WTC11 (cell line): ENCODE measurements around the gene LZTS2. TPM values are rescaled to one million over a fixed set of nuclear protein-coding genes. Genes with fewer than 3 reads are reported as not detected.

ENCODE experiments used
- ATAC-seq: fragments of 200-7000 bp; cut with Tn5 transposase; 2 replicates; pipeline ENCODE4 v1.10.0; 2021; ENCODE audit warnings: mild to moderate bottlenecking, moderate library complexity
- CTCF ChIA-PET: fragments of 300-600 bp; sonication (Branson Sonifier 250); formaldehyde crosslinking; loops from one replicate; lab custom pipeline; 2021; ENCODE audit warnings: antibody characterized with exemption; lab: Charles Lee
- POLR2A ChIA-PET: fragments of 350-600 bp; sonication (Branson Sonifier 250); formaldehyde crosslinking; loops from one replicate; lab custom pipeline; 2021; ENCODE audit warnings: antibody characterized with exemption; lab: Charles Lee
- DNase-seq: peaks from one replicate; pipeline ENCODE4 v3.0.0; 2021; ENCODE audit warnings: low spot score
- H3K27ac Mint-ChIP-seq: 2 replicates; pipeline ENCODE4 v1.8.0; 2021; ENCODE audit warnings: mixed read lengths
- H3K27me3 Mint-ChIP-seq: 2 replicates; pipeline ENCODE4 v1.8.0; 2021; ENCODE audit warnings: low read depth, mild to moderate bottlenecking, moderate library complexity, mixed read lengths
- H3K36me3 Mint-ChIP-seq: 2 replicates; pipeline ENCODE4 v1.8.0; 2021; ENCODE audit warnings: mixed read lengths
- H3K4me1 Mint-ChIP-seq: 2 replicates; pipeline ENCODE4 v1.8.0; 2022; ENCODE audit warnings: mixed read lengths
- H3K4me3 Mint-ChIP-seq: 2 replicates; pipeline ENCODE4 v1.8.0; 2021; ENCODE audit warnings: mild to moderate bottlenecking, moderate library complexity, mixed read lengths
- H3K9me3 Mint-ChIP-seq: 2 replicates; pipeline ENCODE4 v1.8.0; 2021; ENCODE audit warnings: mixed read lengths
- AFF4 ChIP-seq: sonication (generic); formaldehyde crosslinking; IDR thresholded peaks from 2 replicates; pipeline ENCODE4 v1.8.1; 2023; ENCODE audit warnings: mild to moderate bottlenecking, missing genetic modification reagents, borderline replicate concordance
- CREM ChIP-seq: sonication (generic); formaldehyde crosslinking; IDR thresholded peaks from 2 replicates; pipeline ENCODE4 v1.8.1; 2022; ENCODE audit warnings: mild to moderate bottlenecking, missing genetic modification reagents, moderate library complexity
- CTCF ChIP-seq: fragments of 200-600 bp; IDR thresholded peaks from 2 replicates; pipeline ENCODE4 v1.8.0; 2022; ENCODE audit warnings: antibody characterized with exemption
- E2F1 ChIP-seq: sonication (generic); formaldehyde crosslinking; IDR thresholded peaks from 2 replicates; pipeline ENCODE4 v1.8.0; 2022; ENCODE audit warnings: mild to moderate bottlenecking, missing genetic modification reagents
- GTF2I ChIP-seq: fragments of 250-450 bp; sonication (Bioruptor Pico); conservative IDR thresholded peaks from 2 replicates; pipeline ENCODE4 v1.4.0; 2021; ENCODE audit warnings: mild to moderate bottlenecking
- NFATC4 ChIP-seq: fragments of 250-450 bp; sonication (Bioruptor Pico); IDR thresholded peaks from 2 replicates; pipeline ENCODE4 v1.9.0; 2021; ENCODE audit warnings: mild to moderate bottlenecking
- PRDM15 ChIP-seq: sonication (generic); formaldehyde crosslinking; IDR thresholded peaks from 2 replicates; pipeline ENCODE4 v1.8.0; 2022; ENCODE audit warnings: missing genetic modification reagents
- SMAD4 ChIP-seq: sonication (generic); formaldehyde crosslinking; IDR thresholded peaks from 2 replicates; pipeline ENCODE4 v1.8.0; 2022; ENCODE audit warnings: mild to moderate bottlenecking, missing genetic modification reagents
- SP1 ChIP-seq: sonication (generic); formaldehyde crosslinking; conservative IDR thresholded peaks from 2 replicates; pipeline ENCODE4 v1.8.1; 2022; ENCODE audit warnings: missing genetic modification reagents
- TCF7 ChIP-seq: sonication (generic); formaldehyde crosslinking; IDR thresholded peaks from 2 replicates; pipeline ENCODE4 v1.8.0; 2022; ENCODE audit warnings: mild to moderate bottlenecking, low read depth, missing genetic modification reagents, moderate library complexity
- TEAD4 ChIP-seq: sonication (generic); formaldehyde crosslinking; IDR thresholded peaks from 2 replicates; pipeline ENCODE4 v1.8.0; 2022; ENCODE audit warnings: mild to moderate bottlenecking, missing genetic modification reagents
- TP53 ChIP-seq: sonication (generic); formaldehyde crosslinking; IDR thresholded peaks from 2 replicates; pipeline ENCODE4 v1.8.1; 2023; ENCODE audit warnings: mild to moderate bottlenecking, missing genetic modification reagents
- ZBTB21 ChIP-seq: sonication (generic); formaldehyde crosslinking; IDR thresholded peaks from 2 replicates; pipeline ENCODE4 v1.8.1; 2023; ENCODE audit warnings: mild to moderate bottlenecking, missing genetic modification reagents, borderline replicate concordance
- ZNF219 ChIP-seq: sonication (generic); formaldehyde crosslinking; IDR thresholded peaks from 2 replicates; pipeline ENCODE4 v1.8.0; 2023; ENCODE audit warnings: missing genetic modification reagents, mild to moderate bottlenecking, borderline replicate concordance
- ZNF423 ChIP-seq: fragments of 250-450 bp; sonication (Bioruptor Pico); IDR thresholded peaks from 2 replicates; pipeline ENCODE4 v2.1.2; 2022; ENCODE audit warnings: mild to moderate bottlenecking, moderate library complexity
- ZNF532 ChIP-seq: fragments of 250-450 bp; sonication (Bioruptor Pico); IDR thresholded peaks from 2 replicates; pipeline ENCODE4 v1.9.0; 2021; ENCODE audit warnings: mild to moderate bottlenecking, borderline replicate concordance
- total RNA-seq: library from RNA; stranded (reverse); gene quantifications from 3 replicates; pipeline ENCODE4 v1.2.3, GENCODE V29; 2021

The LZTS2 gene
- total RNA-seq, 1 experiment from 2014 or later, result 84.6 TPM

- Mint-ChIP-seq H3K4me1 (peaks cover 18% of the 10 kb centered on the region), H3K27me3 (peaks cover 52% of the 10 kb centered on the region), H3K27ac (no peak overlapping the region), H3K4me3 (no peak overlapping the region), H3K36me3 (no peaks in the 10 kb centered on the region), H3K9me3 (no peaks in the 10 kb centered on the region)
- TF ChIP-seq ZNF219 (CRISPR knock-in tag) (no peak), GTF2I (CRISPR knock-in tag) (no peak), ZNF532 (CRISPR knock-in tag) (no peak)
- ChIA-PET CTCF (interaction anchor here (0.6 to 9.7 kb wide), 32 partner anchors 9 to 1762 kb away, joined by 3 to 143 read pairs (median 6); partner anchors contain the start of genes KAZALD1, LZTS2, PDZD7 and SEMA4G), POLR2A (interaction anchor here (0.6 to 0.7 kb wide), 2 partner anchors 31 to 35 kb away, joined by 4 to 9 read pairs; no protein-coding TSS in a partner anchor)
- DNase-seq (no peak), ATAC-seq (no peak)
Observed at GRCh38 chr10:101040851-101041250, 41.2 kb downstream of the LZTS2 start.

GRCh38 chr10:101041252-101041761, 41.7 kb downstream of the LZTS2 start:
- CTCF ChIA-PET, result interaction anchor here (0.6 to 9.7 kb wide), 37 partner anchors 9 to 1761 kb away, joined by 3 to 143 read pairs (median 6); partner anchors contain the start of genes KAZALD1, LZTS2, PDZD7 and SEMA4G
- no peak for TF ChIP-seq ZBTB21 (CRISPR knock-in tag)
- TF ChIP-seq CTCF, result peak; percentile 70
- TF ChIP-seq PRDM15 (CRISPR knock-in tag), result peak; percentile 57
- ATAC-seq, result peak; percentile 72
- no peak overlapping the region for H3K27ac Mint-ChIP-seq
- no peak overlapping the region for H3K4me3 Mint-ChIP-seq
- peaks cover 53% of the 10 kb centered on the region for H3K27me3 Mint-ChIP-seq
- no peaks in the 10 kb centered on the region for H3K36me3 Mint-ChIP-seq
- POLR2A ChIA-PET, result interaction anchor here (0.6 to 0.7 kb wide), 2 partner anchors 31 to 35 kb away, joined by 4 to 9 read pairs; no protein-coding TSS in a partner anchor
- H3K9me3 Mint-ChIP-seq, result no peaks in the 10 kb centered on the region
- H3K4me1 Mint-ChIP-seq, result peaks cover 20% of the 10 kb centered on the region
- peak; percentile 87 for DNase-seq

- Mint-ChIP-seq H3K4me3 (peak overlapping the region; percentile 94), H3K4me1 (peaks cover 28% of the 10 kb centered on the region), H3K27ac (peak overlapping the region; percentile 92), H3K9me3 (no peaks in the 10 kb centered on the region), H3K27me3 (peaks cover 59% of the 10 kb centered on the region), H3K36me3 (no peaks in the 10 kb centered on the region)
- DNase-seq (no peak), ATAC-seq (no peak)
- ChIA-PET CTCF (interaction anchor here (0.7 to 9.7 kb wide), 32 partner anchors 8 to 560 kb away, joined by 3 to 143 read pairs (median 9); partner anchors contain the start of genes KAZALD1, LZTS2, PDZD7 and SEMA4G), POLR2A (interaction anchor here (0.9 to 1.9 kb wide), 6 partner anchors 11 to 100 kb away, joined by 3 to 10 read pairs (median 5); partner anchors contain the start of genes KAZALD1, PDZD7 and SFXN3)
- TF ChIP-seq ZNF423 (no peak), SP1 (CRISPR knock-in tag) (no peak), CREM (CRISPR knock-in tag) (no peak), NFATC4 (no peak), TEAD4 (no peak), GTF2I (CRISPR knock-in tag) (no peak), E2F1 (CRISPR knock-in tag) (no peak), AFF4 (CRISPR knock-in tag) (no peak), SMAD4 (CRISPR knock-in tag) (no peak), TP53 (CRISPR knock-in tag) (no peak), TCF7 (CRISPR knock-in tag) (no peak)
Observed at GRCh38 chr10:101042118-101042517, 42.5 kb downstream of the LZTS2 start.
